Neural cell (in vitro differentiated cells): ENCODE data around the gene UBE2E3. TPM values are rescaled to one million over a fixed set of nuclear protein-coding genes. Genes with fewer than 3 reads are reported as not detected.

ENCODE experiments used
- H2AFZ ChIP-seq: fragments of 200-600, 300-800 bp; sonication (generic), shearing (Covaris generic); 2 replicates; pipeline ENCODE4 v1.6.0; 2014; ENCODE audit warnings: low read depth, mild to moderate bottlenecking, antibody characterized with exemption, low read length, moderate library complexity
- H3F3A ChIP-seq: fragments of 200-600 bp; shearing (Covaris generic); 2 replicates; pipeline ENCODE4 v1.6.1; 2016; ENCODE audit warnings: mild to moderate bottlenecking, moderate library complexity, mixed read lengths, antibody characterized with exemption, low read length; ENCODE audit not compliant: insufficient read depth, poor library complexity, severe bottlenecking
- H3K27ac ChIP-seq: fragments of 200-600, 300-800 bp; sonication (generic), shearing (Covaris generic); 2 replicates; pipeline ENCODE4 v1.5.1; 2014; ENCODE audit warnings: mild to moderate bottlenecking, low read length, moderate library complexity
- H3K27me3 ChIP-seq: fragments of 300-800, 200-600 bp; sonication (generic), shearing (Covaris generic); 2 replicates; pipeline ENCODE4 v1.6.0; 2014; ENCODE audit warnings: mild to moderate bottlenecking, low read depth, low read length, moderate library complexity; ENCODE audit not compliant: insufficient read depth
- H3K36me3 ChIP-seq: fragments of 300-800, 200-600 bp; sonication (generic), shearing (Covaris generic); 2 replicates; pipeline ENCODE4 v1.5.1; 2014; ENCODE audit warnings: mild to moderate bottlenecking, antibody characterized with exemption, low read length, moderate library complexity; ENCODE audit not compliant: insufficient read depth
- H3K4me2 ChIP-seq: fragments of 300-800, 200-600 bp; sonication (generic), shearing (Covaris generic); 2 replicates; pipeline ENCODE4 v1.6.0; 2014; ENCODE audit warnings: mild to moderate bottlenecking, low read length
- H3K4me3 ChIP-seq: fragments of 300-800, 200-600 bp; sonication (generic), shearing (Covaris generic); 2 replicates; pipeline ENCODE4 v1.5.1; 2014; ENCODE audit warnings: mild to moderate bottlenecking, low read length, moderate library complexity
- H3K79me2 ChIP-seq: fragments of 200-600 bp; shearing (Covaris generic); replicated peaks from 2 replicates; pipeline ENCODE4 v1.6.0; 2014; ENCODE audit warnings: mild to moderate bottlenecking, low read length, moderate library complexity; ENCODE audit not compliant: insufficient read depth
- H3K9ac ChIP-seq: fragments of 300-800, 200-600 bp; sonication (generic), shearing (Covaris generic); 2 replicates; pipeline ENCODE4 v1.6.1; 2016; ENCODE audit warnings: mild to moderate bottlenecking, low read length, mixed read lengths
- H3K9me2 ChIP-seq: fragments of 200-600 bp; shearing (Covaris generic); 2 replicates; pipeline ENCODE4 v1.6.1; 2016; ENCODE audit warnings: mild to moderate bottlenecking, low read length, mixed read lengths; ENCODE audit not compliant: insufficient read depth
- H3K9me3 ChIP-seq: fragments of 200-600, 300-800 bp; sonication (generic), shearing (Covaris generic); 2 replicates; pipeline ENCODE4 v1.6.1; 2016; ENCODE audit warnings: mild to moderate bottlenecking, mixed run types, low read length, moderate library complexity, mixed read lengths
- H4K20me1 ChIP-seq: fragments of 200-600 bp; shearing (Covaris generic); 2 replicates; pipeline ENCODE4 v1.6.1; 2016; ENCODE audit warnings: mild to moderate bottlenecking, mixed run types; ENCODE audit not compliant: insufficient read depth
- EP300 ChIP-seq: fragments of 450-650 bp; conservative IDR thresholded peaks from 2 replicates; pipeline ENCODE4 v1.6.1; 2014; ENCODE audit warnings: antibody characterized with exemption, mild to moderate bottlenecking, moderate library complexity; ENCODE audit not compliant: poor library complexity, severe bottlenecking
- EZH2 ChIP-seq: fragments of 200-600, 300-800 bp; shearing (Covaris generic), sonication (generic); IDR thresholded peaks from 2 replicates; pipeline ENCODE4 v1.6.1; 2014; ENCODE audit warnings: antibody characterized with exemption, low read length, borderline replicate concordance, mild to moderate bottlenecking; ENCODE audit not compliant: insufficient read depth, poor library complexity, severe bottlenecking
- MXI1 ChIP-seq: fragments of 450-650 bp; conservative IDR thresholded peaks from 2 replicates; pipeline ENCODE4 v1.6.1; 2014; ENCODE audit warnings: antibody characterized with exemption, mild to moderate bottlenecking; ENCODE audit not compliant: poor library complexity, severe bottlenecking
- POLR2AphosphoS5 ChIP-seq: IDR thresholded peaks from 2 replicates; pipeline ENCODE4 v1.6.1; 2012
- RAD21 ChIP-seq: fragments of 450-650 bp; conservative IDR thresholded peaks from 2 replicates; pipeline ENCODE4 v1.6.1; 2014; ENCODE audit warnings: antibody characterized with exemption, mild to moderate bottlenecking, moderate library complexity
- SMC3 ChIP-seq: fragments of 450-650 bp; conservative IDR thresholded peaks from 2 replicates; pipeline ENCODE4 v1.6.1; 2014; ENCODE audit warnings: antibody characterized with exemption, mild to moderate bottlenecking, moderate library complexity; ENCODE audit not compliant: poor library complexity
- TAF1 ChIP-seq: IDR thresholded peaks from 2 replicates; pipeline ENCODE4 v1.6.1; 2012; ENCODE audit warnings: low read depth
- polyA plus RNA-seq: library from polyadenylated mRNA; depleted of rRNA; stranded (reverse); fragments of >200 nt; gene quantifications from 2 replicates; pipeline ENCODE4 v1.2.3, GENCODE V29; 2014
- TF ChIP-seq, protein P1 (sequence below): IDR thresholded peaks from 2 replicates; pipeline ENCODE4 v1.6.1; 2012; ENCODE audit warnings: borderline replicate concordance
- TF ChIP-seq, protein P2 (sequence below): fragments of 450-650 bp; IDR thresholded peaks from 2 replicates; pipeline ENCODE4 v1.5.1; 2014; ENCODE audit warnings: antibody characterized with exemption, mild to moderate bottlenecking, moderate library complexity; ENCODE audit not compliant: poor library complexity, severe bottlenecking

UBE2E3 gene
- polyA plus RNA-seq, 1 donor from 2014 or later, result 337 TPM

DNA sequence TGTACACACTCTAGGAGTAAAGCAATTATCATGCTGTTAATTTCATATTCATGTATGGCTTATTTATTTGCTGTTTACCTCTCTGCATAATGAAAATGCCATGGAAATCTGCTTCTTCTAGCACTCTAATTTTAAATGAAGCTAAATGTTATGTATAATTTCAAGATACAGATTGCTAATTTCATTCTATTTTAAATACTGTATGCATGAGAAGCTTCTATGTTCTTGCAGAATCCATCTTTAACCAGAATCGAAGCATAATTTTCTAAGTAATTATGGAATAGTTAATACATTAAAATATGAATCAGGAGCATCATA is 127.2 kb downstream of the UBE2E3 start:
- H3K4me3 ChIP-seq, result no peak overlapping the region
- H3K9me3 ChIP-seq, result no peaks in the 10 kb centered on the region
- no peaks in the 10 kb centered on the region for H4K20me1 ChIP-seq
- no peaks in the 10 kb centered on the region for H3K27me3 ChIP-seq
- no peaks in the 10 kb centered on the region for H3K9me2 ChIP-seq
- H3K9ac ChIP-seq, result no peak overlapping the region
- no peak overlapping the region for H3K27ac ChIP-seq
- no peaks in the 10 kb centered on the region for H3K36me3 ChIP-seq
- no peak overlapping the region for H2AFZ ChIP-seq
- H3K4me2 ChIP-seq, result no peak overlapping the region
- no peaks in the 10 kb centered on the region for H3F3A ChIP-seq
- no peaks in the 10 kb centered on the region for H3K79me2 ChIP-seq
- TF ChIP-seq SMC3, result no peak
- TF ChIP-seq, protein P1, sequence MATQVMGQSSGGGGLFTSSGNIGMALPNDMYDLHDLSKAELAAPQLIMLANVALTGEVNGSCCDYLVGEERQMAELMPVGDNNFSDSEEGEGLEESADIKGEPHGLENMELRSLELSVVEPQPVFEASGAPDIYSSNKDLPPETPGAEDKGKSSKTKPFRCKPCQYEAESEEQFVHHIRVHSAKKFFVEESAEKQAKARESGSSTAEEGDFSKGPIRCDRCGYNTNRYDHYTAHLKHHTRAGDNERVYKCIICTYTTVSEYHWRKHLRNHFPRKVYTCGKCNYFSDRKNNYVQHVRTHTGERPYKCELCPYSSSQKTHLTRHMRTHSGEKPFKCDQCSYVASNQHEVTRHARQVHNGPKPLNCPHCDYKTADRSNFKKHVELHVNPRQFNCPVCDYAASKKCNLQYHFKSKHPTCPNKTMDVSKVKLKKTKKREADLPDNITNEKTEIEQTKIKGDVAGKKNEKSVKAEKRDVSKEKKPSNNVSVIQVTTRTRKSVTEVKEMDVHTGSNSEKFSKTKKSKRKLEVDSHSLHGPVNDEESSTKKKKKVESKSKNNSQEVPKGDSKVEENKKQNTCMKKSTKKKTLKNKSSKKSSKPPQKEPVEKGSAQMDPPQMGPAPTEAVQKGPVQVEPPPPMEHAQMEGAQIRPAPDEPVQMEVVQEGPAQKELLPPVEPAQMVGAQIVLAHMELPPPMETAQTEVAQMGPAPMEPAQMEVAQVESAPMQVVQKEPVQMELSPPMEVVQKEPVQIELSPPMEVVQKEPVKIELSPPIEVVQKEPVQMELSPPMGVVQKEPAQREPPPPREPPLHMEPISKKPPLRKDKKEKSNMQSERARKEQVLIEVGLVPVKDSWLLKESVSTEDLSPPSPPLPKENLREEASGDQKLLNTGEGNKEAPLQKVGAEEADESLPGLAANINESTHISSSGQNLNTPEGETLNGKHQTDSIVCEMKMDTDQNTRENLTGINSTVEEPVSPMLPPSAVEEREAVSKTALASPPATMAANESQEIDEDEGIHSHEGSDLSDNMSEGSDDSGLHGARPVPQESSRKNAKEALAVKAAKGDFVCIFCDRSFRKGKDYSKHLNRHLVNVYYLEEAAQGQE, result no peak
- no peak for TF ChIP-seq POLR2AphosphoS5
- TF ChIP-seq EP300, result no peak
- TF ChIP-seq, protein P2, sequence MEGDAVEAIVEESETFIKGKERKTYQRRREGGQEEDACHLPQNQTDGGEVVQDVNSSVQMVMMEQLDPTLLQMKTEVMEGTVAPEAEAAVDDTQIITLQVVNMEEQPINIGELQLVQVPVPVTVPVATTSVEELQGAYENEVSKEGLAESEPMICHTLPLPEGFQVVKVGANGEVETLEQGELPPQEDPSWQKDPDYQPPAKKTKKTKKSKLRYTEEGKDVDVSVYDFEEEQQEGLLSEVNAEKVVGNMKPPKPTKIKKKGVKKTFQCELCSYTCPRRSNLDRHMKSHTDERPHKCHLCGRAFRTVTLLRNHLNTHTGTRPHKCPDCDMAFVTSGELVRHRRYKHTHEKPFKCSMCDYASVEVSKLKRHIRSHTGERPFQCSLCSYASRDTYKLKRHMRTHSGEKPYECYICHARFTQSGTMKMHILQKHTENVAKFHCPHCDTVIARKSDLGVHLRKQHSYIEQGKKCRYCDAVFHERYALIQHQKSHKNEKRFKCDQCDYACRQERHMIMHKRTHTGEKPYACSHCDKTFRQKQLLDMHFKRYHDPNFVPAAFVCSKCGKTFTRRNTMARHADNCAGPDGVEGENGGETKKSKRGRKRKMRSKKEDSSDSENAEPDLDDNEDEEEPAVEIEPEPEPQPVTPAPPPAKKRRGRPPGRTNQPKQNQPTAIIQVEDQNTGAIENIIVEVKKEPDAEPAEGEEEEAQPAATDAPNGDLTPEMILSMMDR, result no peak
- no peak for TF ChIP-seq TAF1
- TF ChIP-seq MXI1, result no peak
- TF ChIP-seq RAD21, result no peak
- TF ChIP-seq EZH2, result no peak

DNA sequence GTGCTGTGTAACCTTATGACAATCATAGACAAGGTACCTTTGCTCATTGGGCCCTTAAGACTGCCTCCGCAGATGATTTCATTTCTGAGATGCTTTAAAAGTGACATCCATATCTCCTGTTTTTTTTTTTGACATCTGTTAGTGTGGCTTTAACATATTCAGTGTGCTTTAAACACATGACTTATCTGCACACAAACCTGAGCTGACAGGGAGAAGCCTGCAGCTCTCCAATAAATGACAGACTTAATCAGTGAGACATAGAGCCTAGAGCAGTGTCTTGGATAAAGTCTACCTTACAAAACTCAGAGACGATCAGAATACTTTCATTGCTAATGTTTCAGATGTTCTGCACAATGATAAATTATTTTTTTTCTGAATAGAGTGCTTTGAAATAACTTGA is 130.7 kb downstream of the UBE2E3 start:
- Histone ChIP-seq H3K27me3 (no peaks in the 10 kb centered on the region), H3K9ac (no peak overlapping the region), H3K4me3 (no peak overlapping the region), H3K36me3 (no peaks in the 10 kb centered on the region), H4K20me1 (no peaks in the 10 kb centered on the region), H3K9me3 (no peaks in the 10 kb centered on the region), H3F3A (no peaks in the 10 kb centered on the region), H3K27ac (no peak overlapping the region), H3K4me2 (no peak overlapping the region), H2AFZ (no peak overlapping the region), H3K9me2 (no peaks in the 10 kb centered on the region), H3K79me2 (no peaks in the 10 kb centered on the region)
- TF ChIP-seq EP300 (peak; percentile 45), SMC3 (no peak), MXI1 (no peak), POLR2AphosphoS5 (no peak), EZH2 (no peak)

DNA sequence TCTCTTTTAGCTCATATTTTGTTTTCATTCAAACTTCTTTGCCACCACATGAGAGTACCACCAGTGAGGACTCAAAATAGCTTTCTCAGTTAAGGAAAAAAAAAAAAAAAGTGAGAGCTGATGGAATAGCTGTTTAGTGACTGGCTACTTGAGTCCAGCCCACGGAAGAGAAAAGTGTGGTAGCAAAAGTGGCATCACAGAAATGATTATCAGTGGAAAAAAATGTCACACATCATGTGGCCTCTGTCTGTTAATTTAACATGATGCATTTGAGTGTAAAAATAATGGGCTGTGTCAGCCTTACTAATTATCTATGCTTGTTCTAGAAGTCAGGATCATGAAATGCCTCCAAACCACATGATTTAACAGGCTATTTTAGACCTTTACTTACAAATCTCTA is 132.5 kb downstream of the UBE2E3 start:
- Histone ChIP-seq H3K4me3 (no peak overlapping the region), H3K9me2 (no peaks in the 10 kb centered on the region), H3K36me3 (no peaks in the 10 kb centered on the region), H3K27me3 (no peaks in the 10 kb centered on the region), H3K9ac (no peak overlapping the region), H3K79me2 (no peaks in the 10 kb centered on the region), H2AFZ (no peak overlapping the region), H4K20me1 (no peaks in the 10 kb centered on the region), H3F3A (no peaks in the 10 kb centered on the region), H3K4me2 (no peak overlapping the region), H3K27ac (no peak overlapping the region), H3K9me3 (no peaks in the 10 kb centered on the region)
- TF ChIP-seq SMC3 (no peak), EP300 (no peak), EZH2 (no peak), MXI1 (no peak), POLR2AphosphoS5 (no peak), TAF1 (no peak), RAD21 (no peak)
- TF ChIP-seq, protein P1, result no peak
- TF ChIP-seq, protein P2, result no peak
